Gastrocnemius medialis (tissue), 4 donors: ENCODE results near the gene SFSWAP. TPM values are rescaled to one million over a fixed set of nuclear protein-coding genes. Genes with fewer than 3 reads are reported as not detected.
"Not testable (repeated sequence)": the region's sequence is repeated elsewhere in the genome, so short reads cannot be mapped to it uniquely, and the experiment has no call there.

Source experiments
- ATAC-seq, 2 donors: fragments of 150-250 bp; one replicate each; pipeline ENCODE4 v1.9.1; 2016
- DNase-seq, 2 donors: peaks; one replicate each; pipeline ENCODE4 v3.0.0-alpha.2; 2019
- H3K27ac ChIP-seq, 4 donors: fragments of 200-600 bp; sonication (generic); 1 replicate in 1 of 4; 2 replicates in 3 of 4; pipeline ENCODE4 v1.5.1; 2016 to 2018; ENCODE audit warnings: mild to moderate bottlenecking in 2 of 4, moderate library complexity in 1 of 4
- H3K27me3 ChIP-seq, 3 donors: fragments of 200-600 bp; sonication (generic) in 2 of 3; 1 replicate in 1 of 3; 2 replicates in 2 of 3; pipeline versions ENCODE4 v1.5.1 to v1.6.0; 2016 to 2019; ENCODE audit warnings: mild to moderate bottlenecking in 1 of 3, moderate library complexity in 1 of 3
- H3K36me3 ChIP-seq, 2 donors: fragments of 200-600 bp; sonication (generic) in 1 of 2; one replicate each; pipeline ENCODE4 v1.5.1; 2017 to 2018
- H3K4me1 ChIP-seq, 2 donors: fragments of 200-600 bp; sonication (generic) in 1 of 2; one replicate each; pipeline ENCODE4 v1.5.1; 2016 to 2017; ENCODE audit warnings: mild to moderate bottlenecking in 2 of 2
- H3K4me3 ChIP-seq, 4 donors: fragments of 200-600 bp; sonication (generic) in 3 of 4; 1 replicate in 1 of 4; 2 replicates in 3 of 4; pipeline ENCODE4 v1.5.1; 2016 to 2019; ENCODE audit warnings: mild to moderate bottlenecking in 2 of 4
- H3K9me3 ChIP-seq, 3 donors: fragments of 200-600 bp; sonication (generic) in 2 of 3; 1 replicate in 1 of 3; 2 replicates in 2 of 3; pipeline ENCODE4 v1.5.1; 2016 to 2019
- CTCF ChIP-seq, 5 experiments: fragments of 450-650 bp in 3 of 5; fragments of 200-600 bp in 2 of 5; sonication (generic) in 2 of 5; IDR thresholded peaks in 4 of 5; conservative IDR thresholded peaks in 1 of 5; 1 replicate in 4 of 5; 2 replicates in 1 of 5; pipeline ENCODE4 v1.5.1; 2016 to 2019; ENCODE audit warnings: antibody characterized with exemption in 5 of 5, mild to moderate bottlenecking in 3 of 5, moderate library complexity in 3 of 5
- POLR2A ChIP-seq, 2 donors: fragments of 450-650 bp; IDR thresholded peaks; one replicate each; pipeline ENCODE4 v1.6.1; 2017; ENCODE audit warnings: antibody characterized with exemption in 2 of 2, mild to moderate bottlenecking in 2 of 2, moderate library complexity in 2 of 2
- in situ Hi-C, 4 donors: fragments of 200-750 bp; cut with MboI; loops; one replicate each; pipeline versions ENCODE4 v1.15.0 to v1.8.0; 2017; ENCODE audit warnings: low sequenced_read_pairs in 4 of 4
- intact Hi-C: fragments of 100-400 bp; cut with DNase I; formaldehyde crosslinking; loops from one replicate; pipeline ENCODE4 v1.15.1; 2023; ENCODE audit warnings: low total_unique reads
- total RNA-seq, 4 donors: library from RNA; depleted of rRNA; stranded (reverse); fragments of >200 nt; gene quantifications; one replicate each; pipeline versions ENCODE4 v1.1.0 to v1.2.3, GENCODE V29; 2016

Gene SFSWAP
- total RNA-seq, 4 donors from 2014 or later = 18.0 to 29.7 (median 25.4) TPM

- TF ChIP-seq CTCF (IDR thresholded peaks at IDR 0.05 in 4 of 5, conservative IDR thresholded peaks at IDR 0.05 in 1 of 5) = no peak
- no peak for TF ChIP-seq POLR2A (IDR thresholded peaks at IDR 0.05)
- H3K36me3 ChIP-seq = peaks cover 0 to 52% of the 10 kb centered on the region in 2 donors
- no peaks in the 10 kb centered on the region for H3K9me3 ChIP-seq
- DNase-seq (no peak), ATAC-seq (no peak)
- H3K4me3 ChIP-seq = no peak overlapping the region
- in situ Hi-C loops (no loop called here), intact Hi-C loops (no loop called here)
- H3K27me3 ChIP-seq = no peaks in the 10 kb centered on the region
- no peak overlapping the region for H3K27ac ChIP-seq
- H3K4me1 ChIP-seq = peaks cover 5 to 7% of the 10 kb centered on the region in 2 donors
Observed at GRCh38 chr12:131736446-131737149, 25.7 kb downstream of the SFSWAP start.

- TF ChIP-seq POLR2A (IDR thresholded peaks at IDR 0.05) (no peak), CTCF (IDR thresholded peaks at IDR 0.05 in 4 of 5, conservative IDR thresholded peaks at IDR 0.05 in 1 of 5) (no peak)
- Histone ChIP-seq H3K9me3 (no peaks in the 10 kb centered on the region), H3K27me3 (no peaks in the 10 kb centered on the region), H3K27ac (no peak overlapping the region), H3K36me3 (peaks cover 0 to 54% of the 10 kb centered on the region in 2 donors), H3K4me1 (peaks cover 5 to 7% of the 10 kb centered on the region in 2 donors), H3K4me3 (no peak overlapping the region)
- in situ Hi-C loops (no loop called here), intact Hi-C loops (no loop called here)
- no peak for ATAC-seq
- DNase-seq = no peak
Observed at GRCh38 chr12:131737150-131737827, 26.4 kb downstream of the SFSWAP start.

- DNase-seq (no peak), ATAC-seq (no peak)
- H3K9me3 ChIP-seq = no peaks in the 10 kb centered on the region
- H3K27ac ChIP-seq = no peak overlapping the region
- no peak overlapping the region for H3K4me3 ChIP-seq
- in situ Hi-C loops = no loop called here
- H3K36me3 ChIP-seq = peaks cover 0 to 50% of the 10 kb centered on the region in 2 donors
- TF ChIP-seq POLR2A (IDR thresholded peaks at IDR 0.05) (no peak), CTCF (IDR thresholded peaks at IDR 0.05 in 4 of 5, conservative IDR thresholded peaks at IDR 0.05 in 1 of 5) (no peak)
- no peaks in the 10 kb centered on the region for H3K27me3 ChIP-seq
- peaks cover 5 to 7% of the 10 kb centered on the region in 2 donors for H3K4me1 ChIP-seq
- intact Hi-C loops = no loop called here
Observed at GRCh38 chr12:131738196-131738595, 27.3 kb downstream of the SFSWAP start.

GRCh38 chr12:131740626-131741025 lies 29.7 kb downstream of the SFSWAP start:
- H3K27ac ChIP-seq = no peak overlapping the region
- TF ChIP-seq CTCF (IDR thresholded peaks at IDR 0.05 in 4 of 5, conservative IDR thresholded peaks at IDR 0.05 in 1 of 5) = no peak
- no peak for TF ChIP-seq POLR2A (IDR thresholded peaks at IDR 0.05)
- H3K4me1 ChIP-seq = peaks cover 5 to 7% of the 10 kb centered on the region in 2 donors
- H3K27me3 ChIP-seq = no peaks in the 10 kb centered on the region
- in situ Hi-C loops (no loop called here), intact Hi-C loops (no loop called here)
- ATAC-seq = no peak
- no peak for DNase-seq
- peaks cover 0 to 52% of the 10 kb centered on the region in 2 donors for H3K36me3 ChIP-seq
- no peak overlapping the region for H3K4me3 ChIP-seq
- no peaks in the 10 kb centered on the region for H3K9me3 ChIP-seq

- ATAC-seq, H3K9me3 ChIP-seq, H3K27ac ChIP-seq, in situ Hi-C loops, intact Hi-C loops, DNase-seq, H3K27me3 ChIP-seq, H3K4me3 ChIP-seq, H3K4me1 ChIP-seq: not testable (repeated sequence)
- peaks cover 0 to 53% of the 10 kb centered on the region in 2 donors for H3K36me3 ChIP-seq
Observed at GRCh38 chr12:131742761-131743160, 31.9 kb downstream of the SFSWAP start.

GRCh38 chr12:131743410-131743809 lies 32.5 kb downstream of the SFSWAP start:
- H3K4me3 ChIP-seq, H3K4me1 ChIP-seq, DNase-seq, ATAC-seq, H3K27me3 ChIP-seq, H3K27ac ChIP-seq, intact Hi-C loops, H3K9me3 ChIP-seq, in situ Hi-C loops: not testable (repeated sequence)
- peaks cover 0 to 56% of the 10 kb centered on the region in 2 donors for H3K36me3 ChIP-seq

- H3K27ac ChIP-seq, DNase-seq, H3K4me1 ChIP-seq, intact Hi-C loops, ATAC-seq, in situ Hi-C loops, H3K9me3 ChIP-seq, H3K27me3 ChIP-seq, H3K4me3 ChIP-seq: not testable (repeated sequence)
- H3K36me3 ChIP-seq = peaks cover 0 to 61% of the 10 kb centered on the region in 2 donors
Observed at GRCh38 chr12:131743880-131744279, 33.0 kb downstream of the SFSWAP start.
